Large intestine (tissue), 3 donors: Measurements from ENCODE around the gene ZBTB38. TPM values are rescaled to one million over a fixed set of nuclear protein-coding genes. Genes with fewer than 3 reads are reported as not detected.
A peak's percentile ranks its signal among the peaks of the same experiment; 100 is the strongest.

ENCODE experiments used
- DNase-seq, 2 donors: peaks; one replicate each; pipeline versions ENCODE4 v3.0.0 to v3.0.0-alpha.2; 2013
- H3K27ac ChIP-seq: one replicate; pipeline ENCODE4 v1.5.1; 2013; ENCODE audit warnings: low read length
- H3K27me3 ChIP-seq: 2 replicates; pipeline ENCODE4 v1.6.1; 2013; ENCODE audit warnings: low read length; ENCODE audit not compliant: control insufficient read depth, insufficient read depth
- H3K36me3 ChIP-seq: 2 replicates; pipeline ENCODE4 v1.6.1; 2013; ENCODE audit warnings: low read length; ENCODE audit not compliant: control insufficient read depth, insufficient read depth
- H3K4me1 ChIP-seq: one replicate; pipeline ENCODE4 v1.6.1; 2013; ENCODE audit warnings: low read length; ENCODE audit not compliant: control insufficient read depth, insufficient read depth
- H3K4me3 ChIP-seq: one replicate; pipeline ENCODE4 v1.5.1; 2013; ENCODE audit warnings: low read length
- H3K9me3 ChIP-seq: one replicate; pipeline ENCODE4 v1.6.1; 2013; ENCODE audit warnings: mild to moderate bottlenecking, low read depth, low read length, moderate library complexity; ENCODE audit not compliant: control insufficient read depth
- WGBS: methylation state at CpG from one replicate; pipeline ENCODE4 v1.1.5; 2013; ENCODE audit warnings: low lambda C conversion rate; ENCODE audit not compliant: insufficient coverage; 5-methylcytosine and 5-hydroxymethylcytosine counted together
- polyA plus RNA-seq: library from polyadenylated mRNA; unstranded; fragments of 120-200 nt; gene quantifications from one replicate; pipeline ENCODE4 v1.2.1, GENCODE V29; 2013

The ZBTB38 gene
- polyA plus RNA-seq, 1 donor: 147 TPM

DNA sequence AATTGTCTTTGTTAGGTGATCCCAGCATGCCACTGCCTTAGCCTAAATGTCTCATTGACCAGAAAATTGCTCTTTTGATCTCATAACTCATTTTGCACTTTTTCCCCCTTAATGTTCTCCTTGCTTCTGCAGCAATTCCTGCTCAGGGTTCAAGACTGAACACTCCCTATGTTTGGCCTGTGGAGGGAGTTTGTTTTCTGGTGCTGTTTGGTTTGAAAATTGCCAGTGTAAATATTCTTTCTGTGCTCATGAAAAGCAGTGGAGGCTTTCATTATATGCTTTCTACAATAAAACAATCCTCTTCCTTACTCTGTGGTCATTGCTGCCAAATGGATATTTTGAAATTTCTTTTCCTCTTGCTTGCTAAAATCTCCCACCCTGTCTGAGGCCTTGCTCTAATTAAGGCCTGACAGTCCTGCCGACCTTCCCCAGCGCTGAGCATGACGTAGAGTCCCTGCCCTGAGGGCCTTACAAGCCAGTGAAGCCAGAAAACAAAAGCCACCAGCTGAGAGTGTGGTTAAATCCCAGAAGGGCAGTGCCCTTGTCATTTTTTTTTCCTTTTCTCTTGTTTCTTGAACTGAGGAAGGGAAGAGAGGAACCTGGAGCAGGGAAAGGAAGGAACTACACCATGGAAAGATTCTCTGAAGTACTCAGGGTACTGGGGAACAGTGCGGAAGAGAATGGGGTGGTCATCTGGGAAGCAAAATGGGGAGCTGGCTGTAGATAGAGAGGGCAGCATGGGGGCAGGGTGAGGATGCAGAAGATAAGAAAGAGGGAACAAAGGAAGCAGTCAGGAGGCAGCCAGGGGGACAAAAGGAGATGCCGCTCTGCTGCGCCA is 24.8 kb downstream of the ZBTB38 start:
- Histone ChIP-seq H3K4me1 (no peaks in the 10 kb centered on the region), H3K27me3 (no peaks in the 10 kb centered on the region), H3K36me3 (peaks cover 62% of the 10 kb centered on the region), H3K9me3 (no peaks in the 10 kb centered on the region), H3K27ac (no peak overlapping the region), H3K4me3 (no peak overlapping the region)
- DNase-seq: no peak
- WGBS: 83% methylated on average over 1 of the region's 6 CpGs

DNA sequence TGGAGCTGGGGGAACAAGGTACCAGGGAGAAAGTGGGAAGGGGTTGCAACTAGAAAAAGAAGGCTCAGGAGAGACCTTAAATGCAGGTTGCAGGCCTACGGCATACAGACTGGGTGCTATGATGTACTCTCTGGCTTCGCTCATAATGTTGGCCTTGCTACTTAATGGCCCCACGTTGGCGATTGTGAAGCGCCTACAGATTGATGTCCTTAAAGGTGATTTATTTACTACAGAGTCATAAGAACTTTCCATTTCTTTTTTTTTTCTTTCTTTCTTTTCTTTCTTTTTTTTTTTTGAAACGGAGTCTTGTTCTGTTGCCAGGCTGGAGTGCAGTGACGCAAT is 25.4 kb downstream of the ZBTB38 start:
- Histone ChIP-seq H3K36me3 (peaks cover 61% of the 10 kb centered on the region), H3K9me3 (no peaks in the 10 kb centered on the region), H3K4me1 (no peaks in the 10 kb centered on the region), H3K27me3 (no peaks in the 10 kb centered on the region), H3K27ac (no peak overlapping the region), H3K4me3 (no peak overlapping the region)
- WGBS: 100% methylated on average over 5 of the region's 7 CpGs
- DNase-seq: no peak

DNA sequence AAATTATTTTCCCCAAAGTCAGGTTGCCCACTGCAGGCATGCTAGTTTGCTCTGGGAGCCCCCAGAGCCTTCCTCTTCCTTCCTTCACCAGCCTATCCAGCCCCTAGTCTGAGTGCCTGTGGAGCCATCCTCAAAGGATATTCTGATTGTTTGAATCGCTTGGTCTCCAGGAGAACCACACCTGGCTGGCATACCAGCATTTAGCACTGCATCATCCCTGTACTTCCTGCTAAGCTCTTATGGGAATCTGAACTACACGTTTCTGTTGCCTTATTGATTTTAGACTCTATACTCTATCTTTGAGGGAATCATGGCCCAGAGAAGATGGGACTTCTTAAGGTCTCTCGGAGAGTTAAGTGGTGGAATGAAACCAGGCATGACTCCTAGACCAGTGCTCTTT is 26.3 kb downstream of the ZBTB38 start:
- Histone ChIP-seq H3K27ac (no peak overlapping the region), H3K36me3 (peaks cover 60% of the 10 kb centered on the region), H3K9me3 (no peaks in the 10 kb centered on the region), H3K4me1 (peaks cover 4% of the 10 kb centered on the region), H3K4me3 (no peak overlapping the region), H3K27me3 (no peaks in the 10 kb centered on the region)
- WGBS: no CpG with 5 or more reads among the region's 3 CpGs
- DNase-seq: no peak

DNA sequence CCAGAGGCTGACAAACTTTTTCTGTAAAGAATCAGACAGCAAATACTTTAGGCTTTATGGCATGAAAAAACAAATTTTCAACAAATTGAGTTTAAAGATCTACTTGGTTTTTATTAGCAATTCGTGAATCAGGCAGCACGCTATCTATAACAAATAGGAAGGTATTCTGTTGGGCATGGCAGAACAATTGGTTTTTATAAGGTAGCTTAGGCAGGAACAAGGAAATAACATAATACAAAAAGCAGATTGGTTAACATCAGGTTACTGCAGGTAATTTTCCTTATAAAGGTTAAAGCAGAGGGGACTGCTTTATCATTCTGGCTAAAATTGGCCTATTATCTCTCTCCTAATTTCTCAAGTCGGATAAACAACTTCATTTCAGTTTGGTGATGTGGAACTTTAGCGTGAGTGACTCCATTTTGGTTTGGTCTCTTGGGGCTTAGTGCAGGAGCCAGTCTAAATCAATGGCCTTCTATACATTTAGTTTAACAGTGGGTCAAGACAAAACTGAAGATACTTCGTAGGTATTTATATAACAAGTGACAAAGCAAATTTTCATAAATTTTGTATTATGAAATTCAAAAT is 26.8 kb downstream of the ZBTB38 start:
- 100% methylated on average over 2 of the region's 5 CpGs for WGBS
- Histone ChIP-seq H3K9me3 (no peaks in the 10 kb centered on the region), H3K36me3 (peaks cover 58% of the 10 kb centered on the region), H3K4me3 (no peak overlapping the region), H3K4me1 (peaks cover 9% of the 10 kb centered on the region), H3K27ac (no peak overlapping the region), H3K27me3 (no peaks in the 10 kb centered on the region)
- no peak for DNase-seq

DNA sequence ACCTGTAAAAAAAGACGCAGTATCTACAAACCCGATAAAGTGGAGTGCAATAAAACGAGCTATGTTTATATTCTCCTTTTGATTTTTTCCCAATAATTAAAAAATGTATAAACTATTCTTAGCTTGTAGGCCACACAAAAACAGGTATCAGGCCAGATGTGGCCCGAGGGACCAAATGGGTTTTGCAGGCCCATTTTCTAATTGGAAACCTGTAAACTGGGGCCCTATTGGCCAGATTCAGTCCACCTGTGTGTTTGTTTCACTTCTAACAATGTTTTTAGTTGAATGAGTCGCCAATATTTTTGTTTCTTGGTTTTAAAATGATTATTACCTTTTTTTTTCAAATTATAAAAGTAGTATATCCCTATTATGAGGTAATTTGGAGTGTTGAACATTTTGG is 29.7 kb downstream of the ZBTB38 start:
- Histone ChIP-seq H3K4me1 (peaks cover 25% of the 10 kb centered on the region), H3K4me3 (no peak overlapping the region), H3K9me3 (no peaks in the 10 kb centered on the region), H3K27ac (no peak overlapping the region), H3K27me3 (no peaks in the 10 kb centered on the region), H3K36me3 (peaks cover 39% of the 10 kb centered on the region)
- no peak for DNase-seq
- WGBS: 87% methylated on average over 2 of the region's 5 CpGs

DNA sequence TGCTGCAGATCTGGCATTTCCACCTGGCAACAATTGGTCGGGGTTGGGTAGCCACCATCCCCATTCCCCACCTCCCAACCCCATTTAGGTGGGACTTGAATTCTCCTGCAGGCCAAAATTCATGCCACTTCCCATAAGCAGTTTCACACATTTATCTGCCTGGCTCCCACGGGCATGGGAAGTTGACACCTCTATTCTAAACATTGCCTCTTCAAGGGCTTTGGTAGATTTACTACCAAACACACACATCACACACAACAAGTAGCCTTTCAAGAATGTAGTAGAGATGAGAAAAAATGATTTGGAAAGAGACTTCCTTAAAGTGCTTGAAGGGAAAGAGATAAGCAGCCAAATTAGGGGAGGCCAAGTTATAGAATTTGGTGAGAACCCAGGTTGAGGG is 30.9 kb downstream of the ZBTB38 start:
- DNase-seq: no peak
- Histone ChIP-seq H3K4me1 (peaks cover 25% of the 10 kb centered on the region), H3K36me3 (peaks cover 39% of the 10 kb centered on the region), H3K4me3 (no peak overlapping the region), H3K27me3 (no peaks in the 10 kb centered on the region), H3K27ac (peak overlapping the region; percentile 94), H3K9me3 (no peaks in the 10 kb centered on the region)
- no CpG with 5 or more reads among the region's 2 CpGs for WGBS

DNA sequence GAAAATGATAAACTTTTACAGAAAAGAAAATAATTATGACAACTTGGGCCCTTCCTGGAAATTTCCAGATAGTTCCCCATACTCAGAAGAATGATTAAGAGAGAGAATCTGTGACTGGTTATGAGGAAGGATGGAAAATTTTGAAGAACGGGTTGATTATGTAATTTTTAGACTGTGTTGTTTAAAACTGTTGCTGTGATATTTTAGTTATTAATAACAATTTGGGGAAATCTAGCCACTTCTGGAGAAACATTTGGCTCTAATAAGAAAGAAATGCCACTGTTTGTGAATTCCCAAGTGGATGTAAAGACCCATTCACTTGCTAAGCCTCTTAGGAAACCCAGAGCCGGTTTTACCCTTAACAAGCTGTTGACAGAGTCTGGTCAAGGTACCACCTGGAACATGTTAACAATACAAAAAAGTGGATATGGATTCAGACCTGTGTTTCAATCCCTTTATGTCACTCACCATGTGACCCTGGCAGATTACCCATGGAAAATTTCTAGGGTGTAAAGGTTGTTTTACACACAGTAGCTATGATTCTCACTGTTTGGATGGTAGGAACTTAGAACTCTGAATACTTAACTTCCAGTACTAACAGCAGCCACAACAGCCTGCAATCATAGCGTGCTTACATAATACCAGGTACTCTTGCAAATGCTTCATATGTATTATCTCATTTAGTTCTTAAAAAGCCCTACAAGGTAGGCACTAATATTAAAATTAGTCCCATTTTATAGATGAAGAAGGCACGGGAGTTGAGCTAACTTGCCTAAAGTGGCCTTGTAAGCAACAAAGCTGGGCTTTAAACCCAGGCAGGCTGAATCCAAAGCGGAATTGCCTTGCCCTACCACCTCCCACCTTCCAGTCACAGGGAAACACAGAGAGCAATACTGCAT is 32.0 kb downstream of the ZBTB38 start:
- Histone ChIP-seq H3K27ac (peak overlapping the region; percentile 94), H3K4me3 (no peak overlapping the region), H3K9me3 (no peaks in the 10 kb centered on the region), H3K36me3 (peaks cover 46% of the 10 kb centered on the region), H3K4me1 (peaks cover 25% of the 10 kb centered on the region), H3K27me3 (no peaks in the 10 kb centered on the region)
- 80% methylated on average over 1 of the region's 5 CpGs for WGBS
- DNase-seq: peak; percentile 88 to 96

DNA sequence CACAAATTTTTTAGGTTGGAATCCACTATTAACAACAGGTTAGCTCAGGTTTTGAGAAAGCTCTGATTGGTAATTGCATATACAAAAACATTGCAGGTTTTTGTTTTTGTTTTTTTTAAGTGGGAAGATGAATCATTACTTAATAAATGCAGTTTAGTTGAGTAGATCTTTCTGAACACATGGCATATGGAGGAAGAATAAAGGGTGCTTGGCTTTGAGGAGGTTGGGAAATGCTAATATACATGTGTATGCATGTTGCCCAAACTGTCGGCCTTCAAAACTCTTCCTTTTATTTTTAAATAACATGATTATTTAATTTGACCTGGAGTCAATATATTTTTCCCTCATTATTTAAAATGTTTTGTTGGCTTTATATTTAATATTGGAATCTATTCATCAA is 32.8 kb downstream of the ZBTB38 start:
- H3K36me3 ChIP-seq: peaks cover 48% of the 10 kb centered on the region
- no peaks in the 10 kb centered on the region for H3K9me3 ChIP-seq
- no peaks in the 10 kb centered on the region for H3K27me3 ChIP-seq
- H3K4me1 ChIP-seq: peaks cover 25% of the 10 kb centered on the region
- peak overlapping the region; percentile 94 for H3K27ac ChIP-seq
- H3K4me3 ChIP-seq: no peak overlapping the region
- no peak for DNase-seq
- WGBS: no CpG with 5 or more reads among the region's 1 CpG

DNA sequence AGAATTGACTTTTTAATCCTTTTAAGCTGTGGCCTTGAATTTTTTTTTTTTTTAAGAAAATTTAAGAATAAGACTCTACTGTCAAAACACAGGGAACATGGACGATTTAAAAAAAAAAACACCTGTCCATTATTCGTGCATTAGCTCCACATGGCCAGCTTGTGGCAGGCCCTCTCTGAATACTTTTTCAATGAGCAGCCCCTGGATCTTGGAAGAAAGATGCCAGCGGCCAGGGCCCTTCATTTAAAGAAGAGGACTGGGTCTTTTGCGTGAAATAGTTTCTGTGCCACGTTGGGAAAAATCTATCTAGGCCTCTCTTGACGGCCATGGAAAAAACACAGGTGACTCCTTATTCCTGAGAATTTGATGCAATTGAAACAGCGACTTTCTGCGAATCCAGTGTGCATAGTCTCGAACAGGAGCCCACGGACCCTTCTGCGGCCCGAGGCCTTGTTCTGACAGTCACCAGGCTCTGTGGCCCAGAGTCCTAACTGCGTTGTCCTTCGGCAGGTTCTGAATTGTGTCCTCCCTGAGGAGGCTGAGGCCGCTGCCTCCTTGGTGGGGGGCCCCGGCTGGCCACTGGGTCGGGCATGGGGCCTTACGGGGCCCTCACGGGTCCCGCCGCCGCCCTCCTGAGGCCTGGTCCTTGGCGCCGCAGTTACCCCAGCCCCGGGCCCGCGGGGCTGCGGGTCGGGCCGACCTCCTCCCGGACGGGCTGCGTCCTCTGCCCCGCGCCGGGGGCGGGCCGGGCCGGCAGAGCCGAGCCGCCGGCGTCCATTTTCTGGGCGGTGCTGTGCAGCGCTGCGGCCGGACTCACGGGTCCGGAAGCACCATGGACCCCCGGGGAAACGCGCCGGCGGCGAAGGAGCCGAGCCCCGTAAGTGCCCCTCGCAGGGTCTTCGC is 33.5 kb downstream of the ZBTB38 start:
- Histone ChIP-seq H3K4me3 (peak overlapping the region; percentile 65), H3K27me3 (no peaks in the 10 kb centered on the region), H3K27ac (peak overlapping the region; percentile 94), H3K36me3 (peaks cover 47% of the 10 kb centered on the region), H3K9me3 (no peaks in the 10 kb centered on the region), H3K4me1 (peaks cover 25% of the 10 kb centered on the region)
- peak; percentile 39 to 72 for DNase-seq
- 12% methylated on average over 3 of the region's 59 CpGs for WGBS
